Activated T-helper 2 cell treated with anti-CD3 and anti-CD28 coated beads, Interferon-gamma antibody, Interleukin-2, Interleukin-4, amounts not matched to agents 10 μg/mL and 5 μg/mL and 100 μg/mL, durations not matched to agents 14 hours and 24 hours and 36 hours (primary cell): ENCODE results near the gene CNOT9. TPM values are rescaled to one million over a fixed set of nuclear protein-coding genes. Genes with fewer than 3 reads are reported as not detected.

Experiments
- DNase-seq: peaks from one replicate; pipeline ENCODE4 v3.0.0; 2021; ENCODE audit warnings: low spot score
- H3K27ac Mint-ChIP-seq: one replicate; pipeline ENCODE4 v1.8.0; 2021; ENCODE audit warnings: mixed read lengths
- H3K27me3 Mint-ChIP-seq: one replicate; pipeline ENCODE4 v1.8.0; 2021; ENCODE audit warnings: low read depth, mixed read lengths
- H3K36me3 Mint-ChIP-seq: one replicate; pipeline ENCODE4 v1.8.0; 2021; ENCODE audit warnings: low read depth, mixed read lengths
- H3K4me1 Mint-ChIP-seq: one replicate; pipeline ENCODE4 v1.8.0; 2021; ENCODE audit warnings: low read depth, mixed read lengths
- H3K4me3 Mint-ChIP-seq: one replicate; pipeline ENCODE4 v1.8.0; 2021; ENCODE audit warnings: low read depth, mild to moderate bottlenecking, moderate library complexity, mixed read lengths
- H3K9me3 Mint-ChIP-seq: one replicate; pipeline ENCODE4 v1.8.0; 2021; ENCODE audit warnings: mixed read lengths
- intact Hi-C: fragments of 100-400 bp; cut with micrococcal nuclease; formaldehyde crosslinking; loops from one replicate; pipeline ENCODE4 v1.15.1; 2023
- total RNA-seq: library from RNA; stranded (reverse); gene quantifications from 2 replicates; pipeline ENCODE4 v1.2.3, GENCODE V29; 2022

Gene CNOT9
- total RNA-seq, 1 donor from 2014 or later: 127 TPM

- H3K27me3 Mint-ChIP-seq: no peaks in the 10 kb centered on the region
- no peaks in the 10 kb centered on the region for H3K9me3 Mint-ChIP-seq
- no peak overlapping the region for H3K27ac Mint-ChIP-seq
- H3K36me3 Mint-ChIP-seq: peaks cover 79% of the 10 kb centered on the region
- intact Hi-C loops: no loop called here
- H3K4me3 Mint-ChIP-seq: no peak overlapping the region
- peaks cover 17% of the 10 kb centered on the region for H3K4me1 Mint-ChIP-seq
- DNase-seq: no peak
Observed at GRCh38 chr2:218585541-218585940, 16.9 kb downstream of the CNOT9 start.

GRCh38 chr2:218605432-218605831 lies 36.8 kb downstream of the CNOT9 start:
- H3K27ac Mint-ChIP-seq: no peak overlapping the region

GRCh38 chr2:218607436-218608115 lies 38.9 kb downstream of the CNOT9 start, which contains the start of gene PLCD4:
Gene PLCD4, plus strand, starts transcription at chr2:218607899. Its CDS starts 7,841 bp downstream, at chr2:218615740.
- no peak within 1 kb of the TSS for H3K4me3 Mint-ChIP-seq
- DNase-seq: no peak
- H3K4me1 Mint-ChIP-seq: no peaks in the 10 kb centered on the region
- H3K27ac Mint-ChIP-seq: no peak within 1 kb of the TSS
- intact Hi-C loops: no loop called here
- H3K36me3 Mint-ChIP-seq: no peaks in the 10 kb centered on the region
- H3K27me3 Mint-ChIP-seq: peaks cover 17% of the 10 kb centered on the region
- H3K9me3 Mint-ChIP-seq: no peaks in the 10 kb centered on the region

More at GRCh38 chr2:218605432-218605831, 36.8 kb downstream of the CNOT9 start:
- Mint-ChIP-seq H3K27me3 (peaks cover 17% of the 10 kb centered on the region), H3K36me3 (no peaks in the 10 kb centered on the region), H3K4me1 (no peaks in the 10 kb centered on the region), H3K4me3 (no peak overlapping the region), H3K9me3 (no peaks in the 10 kb centered on the region)
- intact Hi-C loops: no loop called here
- DNase-seq: no peak

- Mint-ChIP-seq H3K4me1 (no peaks in the 10 kb centered on the region), H3K36me3 (no peaks in the 10 kb centered on the region), H3K27me3 (no peaks in the 10 kb centered on the region), H3K27ac (no peak overlapping the region), H3K4me3 (no peak overlapping the region), H3K9me3 (no peaks in the 10 kb centered on the region)
- no peak for DNase-seq
- intact Hi-C loops: no loop called here
Observed at GRCh38 chr2:218615868-218616315, 47.3 kb downstream of the CNOT9 start.

GRCh38 chr2:218618102-218618860 lies 49.6 kb downstream of the CNOT9 start:
- Mint-ChIP-seq H3K9me3 (no peaks in the 10 kb centered on the region), H3K27me3 (no peaks in the 10 kb centered on the region), H3K27ac (no peak overlapping the region), H3K4me3 (no peak overlapping the region), H3K4me1 (no peaks in the 10 kb centered on the region), H3K36me3 (no peaks in the 10 kb centered on the region)
- DNase-seq: no peak
- intact Hi-C loops: no loop called here

GRCh38 chr2:218621007-218621406 lies 52.4 kb downstream of the CNOT9 start:
- Mint-ChIP-seq H3K4me3 (no peak overlapping the region), H3K36me3 (no peaks in the 10 kb centered on the region), H3K9me3 (no peaks in the 10 kb centered on the region), H3K27ac (no peak overlapping the region), H3K4me1 (no peaks in the 10 kb centered on the region), H3K27me3 (no peaks in the 10 kb centered on the region)
- no peak for DNase-seq
- intact Hi-C loops: no loop called here

DNA sequence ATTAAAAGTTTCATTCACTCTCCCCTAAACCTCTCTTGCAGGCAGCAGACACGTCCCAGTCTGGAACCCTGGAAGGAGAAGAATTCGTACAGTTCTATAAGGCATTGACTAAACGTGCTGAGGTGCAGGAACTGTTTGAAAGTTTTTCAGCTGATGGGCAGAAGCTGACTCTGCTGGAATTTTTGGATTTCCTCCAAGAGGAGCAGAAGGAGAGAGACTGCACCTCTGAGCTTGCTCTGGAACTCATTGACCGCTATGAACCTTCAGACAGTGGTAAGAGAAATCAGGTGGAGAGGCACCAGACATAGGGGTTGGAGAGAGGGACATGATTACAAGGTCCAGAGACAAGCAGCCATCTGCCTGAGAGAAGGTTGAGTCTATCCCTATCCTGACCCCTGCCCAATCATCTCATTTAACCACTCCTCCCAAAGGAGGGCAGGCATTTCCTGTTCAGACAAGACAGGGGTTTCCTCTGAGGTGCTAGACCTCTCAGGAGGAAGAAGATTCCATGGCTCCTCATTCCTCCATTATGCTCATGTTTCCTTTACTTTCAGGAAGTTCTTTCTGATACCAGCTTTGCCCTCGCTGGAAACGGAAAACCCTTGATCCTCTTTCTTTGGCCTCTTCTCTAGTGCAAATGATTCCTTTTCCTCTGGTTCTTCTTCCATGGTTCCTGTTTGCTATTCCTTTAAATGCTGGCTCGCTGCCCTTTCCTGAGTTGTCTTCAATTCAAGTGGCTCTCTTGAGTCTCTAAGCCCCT lies 54.1 kb downstream of the CNOT9 start:
- Mint-ChIP-seq H3K27ac (no peak overlapping the region), H3K4me3 (no peak overlapping the region), H3K9me3 (no peaks in the 10 kb centered on the region), H3K36me3 (no peaks in the 10 kb centered on the region), H3K4me1 (no peaks in the 10 kb centered on the region), H3K27me3 (no peaks in the 10 kb centered on the region)
- DNase-seq: no peak
- intact Hi-C loops: no loop called here

DNA sequence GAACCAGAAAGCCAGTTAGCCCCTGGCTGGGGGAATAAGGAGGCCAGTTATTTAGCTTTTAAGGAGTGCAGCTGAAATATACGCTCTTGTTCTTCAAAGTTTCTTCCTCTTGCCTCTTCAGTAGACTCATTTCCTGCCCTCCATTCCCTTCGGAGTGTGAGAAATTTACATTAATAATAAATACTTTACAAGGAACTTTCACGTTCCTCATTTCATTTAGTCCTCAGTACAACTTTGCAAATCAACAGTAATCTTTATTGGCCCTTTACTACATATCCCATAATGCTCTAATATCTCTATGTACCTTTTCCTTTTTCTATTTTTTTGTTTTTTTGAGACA lies 54.7 kb downstream of the CNOT9 start:
- H3K27me3 Mint-ChIP-seq: no peaks in the 10 kb centered on the region
- intact Hi-C loops: no loop called here
- H3K27ac Mint-ChIP-seq: no peak overlapping the region
- H3K4me3 Mint-ChIP-seq: no peak overlapping the region
- no peak for DNase-seq
- H3K9me3 Mint-ChIP-seq: no peaks in the 10 kb centered on the region
- H3K4me1 Mint-ChIP-seq: no peaks in the 10 kb centered on the region
- no peaks in the 10 kb centered on the region for H3K36me3 Mint-ChIP-seq

- Mint-ChIP-seq H3K4me3 (no peak overlapping the region), H3K9me3 (no peaks in the 10 kb centered on the region)
- intact Hi-C loops: no loop called here
Observed at GRCh38 chr2:218626369-218626768, 57.7 kb downstream of the CNOT9 start.

GRCh38 chr2:218627939-218628338 lies 59.3 kb downstream of the CNOT9 start:
- DNase-seq: no peak
- Mint-ChIP-seq H3K4me3 (no peak overlapping the region), H3K27ac (no peak overlapping the region), H3K27me3 (no peaks in the 10 kb centered on the region), H3K4me1 (no peaks in the 10 kb centered on the region), H3K9me3 (no peaks in the 10 kb centered on the region), H3K36me3 (no peaks in the 10 kb centered on the region)
- intact Hi-C loops: no loop called here

More at GRCh38 chr2:218626369-218626768, 57.7 kb downstream of the CNOT9 start:
- no peak overlapping the region for H3K27ac Mint-ChIP-seq
- no peaks in the 10 kb centered on the region for H3K27me3 Mint-ChIP-seq
- H3K36me3 Mint-ChIP-seq: no peaks in the 10 kb centered on the region
- no peaks in the 10 kb centered on the region for H3K4me1 Mint-ChIP-seq
- no peak for DNase-seq

DNA sequence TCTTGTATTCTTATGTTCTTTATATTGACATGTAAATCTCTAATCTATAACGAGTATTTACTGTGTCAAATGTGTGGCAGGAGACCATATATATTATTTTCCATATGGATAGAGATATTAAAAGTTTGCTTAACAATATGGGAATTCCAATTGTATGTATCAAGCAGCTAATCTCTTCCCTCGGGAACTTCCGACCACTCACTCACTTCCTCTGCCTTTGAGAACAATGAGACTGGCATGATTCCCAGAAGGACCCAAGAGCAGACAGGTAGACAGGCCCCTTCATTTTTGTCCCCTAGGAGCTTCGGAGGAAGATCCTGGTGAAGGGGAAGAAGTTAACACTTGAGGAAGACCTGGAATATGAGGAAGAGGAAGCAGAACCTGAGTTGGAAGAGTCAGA lies 63.2 kb downstream of the CNOT9 start:
- H3K27ac Mint-ChIP-seq: no peak overlapping the region
- H3K4me1 Mint-ChIP-seq: no peaks in the 10 kb centered on the region
- intact Hi-C loops: no loop called here
- no peak for DNase-seq
- H3K27me3 Mint-ChIP-seq: no peaks in the 10 kb centered on the region
- H3K9me3 Mint-ChIP-seq: no peaks in the 10 kb centered on the region
- H3K4me3 Mint-ChIP-seq: no peak overlapping the region
- H3K36me3 Mint-ChIP-seq: peaks cover 26% of the 10 kb centered on the region

GRCh38 chr2:218635719-218636118 lies 67.1 kb downstream of the CNOT9 start:
- peaks cover 58% of the 10 kb centered on the region for H3K36me3 Mint-ChIP-seq
- H3K4me1 Mint-ChIP-seq: no peaks in the 10 kb centered on the region
- H3K9me3 Mint-ChIP-seq: no peaks in the 10 kb centered on the region
- no peak overlapping the region for H3K4me3 Mint-ChIP-seq
- no peak for DNase-seq
- no peaks in the 10 kb centered on the region for H3K27me3 Mint-ChIP-seq
- H3K27ac Mint-ChIP-seq: no peak overlapping the region
- intact Hi-C loops: no loop called here

- Mint-ChIP-seq H3K4me3 (no peak overlapping the region), H3K4me1 (no peaks in the 10 kb centered on the region), H3K9me3 (no peaks in the 10 kb centered on the region), H3K27ac (no peak overlapping the region), H3K27me3 (no peaks in the 10 kb centered on the region), H3K36me3 (peaks cover 71% of the 10 kb centered on the region)
- intact Hi-C loops: no loop called here
- no peak for DNase-seq
Observed at GRCh38 chr2:218638372-218638771, 69.7 kb downstream of the CNOT9 start.
